Endothelial cell of umbilical vein (primary cell): ENCODE results near the gene CASP12. TPM values are rescaled to one million over a fixed set of nuclear protein-coding genes. Genes with fewer than 3 reads are reported as not detected.

Experiments used
- BruUV-seq: library from RNA; stranded (reverse); fragments of 400-500 nt; replicated peaks from 2 replicates; lab custom pipeline; 2021; lab: Mats Ljungman, UMichigan
- CTCF ChIA-PET: fragments of 300-600, 350-600 bp; sonication (Branson Sonifier 250); formaldehyde crosslinking; loops from one replicate; lab custom pipeline; 2021; ENCODE audit warnings: antibody characterized with exemption, inconsistent platforms; lab: Charles Lee
- POLR2A ChIA-PET: fragments of 300-600, 350-600 bp; sonication (Branson Sonifier 250); formaldehyde crosslinking; loops from one replicate; lab custom pipeline; 2021; ENCODE audit warnings: antibody characterized with exemption, inconsistent platforms; lab: Charles Lee
- DNase-seq: peaks from one replicate; pipeline ENCODE4 v3.0.0-alpha.2; 2011; ENCODE audit warnings: low read depth, low spot score
- FAIRE-seq: peaks from 2 replicates; lab custom pipeline; 2011; peaks lifted over from hg19 to GRCh38; lab: Jason Lieb, UNC
- H2AFZ ChIP-seq: 2 replicates; pipeline ENCODE4 v1.6.0; 2012; ENCODE audit warnings: low read depth, low read length, control low read depth, inconsistent platforms
- H3K27ac ChIP-seq: 2 replicates; pipeline ENCODE4 v1.5.1; 2011; ENCODE audit warnings: low read depth, mild to moderate bottlenecking, control low read depth, low read length, moderate library complexity; ENCODE audit not compliant: insufficient read depth
- H3K27me3 ChIP-seq, 2 experiments: 2 replicates each; pipeline versions ENCODE4 v1.6.0 to v1.6.1; 2011; ENCODE audit warnings: low read length in 2 of 2, mixed read lengths in 1 of 2; ENCODE audit not compliant: control insufficient read depth in 2 of 2, insufficient read depth in 2 of 2
- H3K36me3 ChIP-seq, 2 experiments: 2 replicates in 1 of 2; 3 replicates in 1 of 2; pipeline ENCODE4 v1.5.1; 2011; ENCODE audit warnings: low read length in 2 of 2, mild to moderate bottlenecking in 1 of 2, moderate library complexity in 1 of 2; ENCODE audit not compliant: control insufficient read depth in 2 of 2, insufficient read depth in 2 of 2; ENCODE audit errors: extremely low read depth in 1 of 2
- H3K4me1 ChIP-seq: 3 replicates; pipeline ENCODE4 v1.5.1; 2011; ENCODE audit warnings: mild to moderate bottlenecking, low read length; ENCODE audit not compliant: control insufficient read depth, insufficient read depth; ENCODE audit errors: extremely low read depth
- H3K4me2 ChIP-seq: 2 replicates; pipeline ENCODE4 v1.6.1; 2011; ENCODE audit warnings: low read length, control low read depth, mixed read lengths; ENCODE audit not compliant: insufficient read depth
- H3K4me3 ChIP-seq, 3 experiments: fragments of 200-600 bp in 1 of 3; sonication (generic), shearing (Covaris generic) in 1 of 3; replicated peaks in 1 of 3; 2 replicates each; pipeline ENCODE4 v1.5.1; 2011 to 2016; ENCODE audit warnings: control low read depth in 3 of 3, low read length in 3 of 3, mild to moderate bottlenecking in 2 of 3, inconsistent platforms in 1 of 3, low read depth in 1 of 3, moderate library complexity in 1 of 3; ENCODE audit not compliant: insufficient read depth in 1 of 3
- H3K79me2 ChIP-seq: 2 replicates; pipeline ENCODE4 v1.6.0; 2012; ENCODE audit warnings: low read length, inconsistent platforms; ENCODE audit not compliant: control insufficient read depth, insufficient read depth
- H3K9ac ChIP-seq: replicated peaks from 2 replicates; pipeline ENCODE3; 2011; ENCODE audit warnings: low read length, control low read depth; ENCODE audit not compliant: insufficient read depth; ENCODE audit errors: extremely low read depth
- H3K9me1 ChIP-seq: replicated peaks from 3 replicates; pipeline ENCODE4 v1.6.0; 2011; ENCODE audit warnings: mild to moderate bottlenecking, low read length; ENCODE audit not compliant: control insufficient read depth, insufficient read depth; ENCODE audit errors: extremely low read depth
- H3K9me3 ChIP-seq: replicated peaks from 2 replicates; pipeline ENCODE4 v1.5.1; 2012; ENCODE audit warnings: low read length, inconsistent platforms; ENCODE audit not compliant: control insufficient read depth, insufficient read depth
- H4K20me1 ChIP-seq: replicated peaks from 2 replicates; pipeline ENCODE3; 2011; ENCODE audit warnings: mild to moderate bottlenecking, low read length; ENCODE audit not compliant: control insufficient read depth, insufficient read depth; ENCODE audit errors: extremely low read depth
- EZH2 ChIP-seq: IDR thresholded peaks from 2 replicates; pipeline ENCODE4 v1.6.1; 2012; ENCODE audit warnings: borderline replicate concordance, low read depth, mild to moderate bottlenecking, moderate library complexity, low read length, inconsistent platforms; ENCODE audit not compliant: severe bottlenecking
- FOS ChIP-seq: IDR thresholded peaks from 2 replicates; pipeline ENCODE4 v1.6.1; 2011; ENCODE audit warnings: mild to moderate bottlenecking, low read length, moderate library complexity, borderline replicate concordance; ENCODE audit not compliant: insufficient read depth
- GATA2 ChIP-seq: IDR thresholded peaks from 2 replicates; pipeline ENCODE4 v1.7.0; 2011; ENCODE audit warnings: low read depth, mild to moderate bottlenecking, moderate library complexity, mixed read lengths, low read length; ENCODE audit not compliant: insufficient read length, insufficient read depth
- JUN ChIP-seq: IDR thresholded peaks from 2 replicates; pipeline ENCODE4 v1.6.1; 2011; ENCODE audit warnings: borderline replicate concordance, low read depth; ENCODE audit not compliant: insufficient read length, insufficient read depth
- MYC ChIP-seq: IDR thresholded peaks from one replicate; pipeline ENCODE4 v1.6.1; 2011; ENCODE audit warnings: mild to moderate bottlenecking, low read depth, low read length
- POLR2A ChIP-seq: IDR thresholded peaks from 2 replicates; pipeline ENCODE4 v1.6.1; 2012; ENCODE audit warnings: low read depth, mild to moderate bottlenecking, control low read depth, low read length
- POLR2AphosphoS5 ChIP-seq: IDR thresholded peaks from 2 replicates; pipeline ENCODE4 v1.6.1; 2012; ENCODE audit warnings: low read depth, mild to moderate bottlenecking, control low read depth, low read length, moderate library complexity; ENCODE audit not compliant: insufficient read depth
- dilution Hi-C: fragments of 300-500 bp; cut with MboI; formaldehyde crosslinking; loops from one replicate; pipeline ENCODE4 v1.15.0; 2019; ENCODE audit warnings: low sequenced_read_pairs; ENCODE audit not compliant: extremely low pct_ligation_motif_present
- intact Hi-C: fragments of 100-400 bp; cut with micrococcal nuclease; formaldehyde crosslinking; loops from one replicate; pipeline ENCODE4 v1.10.0; 2022
- polyA plus RNA-seq, 4 experiments: library from polyadenylated mRNA; depleted of rRNA in 3 of 4; stranded (reverse) in 3 of 4; unstranded in 1 of 4; fragments of >200 nt; gene quantifications; 2 replicates each; pipeline versions ENCODE4 v1.2.1 to v1.2.3, GENCODE V29; 2011 to 2012; ENCODE audit warnings: missing spikeins in 1 of 4
- total RNA-seq: library from RNA; stranded (reverse); gene quantifications from 2 replicates; pipeline ENCODE4 v1.2.3, GENCODE V29; 2021
- TF ChIP-seq, protein P1 (sequence below): IDR thresholded peaks from 2 replicates; pipeline ENCODE4 v1.6.1; 2011; ENCODE audit not compliant: insufficient read depth, insufficient read length
- TF ChIP-seq, protein P2 (sequence below), 2 donors: IDR thresholded peaks; 1 replicate in 1 of 2; 2 replicates in 1 of 2; pipeline ENCODE4 v1.5.1; 2011; ENCODE audit warnings: low read length in 2 of 2, mild to moderate bottlenecking in 2 of 2, moderate library complexity in 2 of 2, control low read depth in 1 of 2, inconsistent platforms in 1 of 2, low read depth in 1 of 2; ENCODE audit not compliant: insufficient read depth in 1 of 2; ENCODE audit errors: extremely low read depth in 1 of 2

CASP12 gene
- total and polyA plus RNA-seq, 2 donors (not counting 3 experiments of a cell fraction or from before 2014, with no cell fraction given) = 1.4 to 3.9 TPM

DNA sequence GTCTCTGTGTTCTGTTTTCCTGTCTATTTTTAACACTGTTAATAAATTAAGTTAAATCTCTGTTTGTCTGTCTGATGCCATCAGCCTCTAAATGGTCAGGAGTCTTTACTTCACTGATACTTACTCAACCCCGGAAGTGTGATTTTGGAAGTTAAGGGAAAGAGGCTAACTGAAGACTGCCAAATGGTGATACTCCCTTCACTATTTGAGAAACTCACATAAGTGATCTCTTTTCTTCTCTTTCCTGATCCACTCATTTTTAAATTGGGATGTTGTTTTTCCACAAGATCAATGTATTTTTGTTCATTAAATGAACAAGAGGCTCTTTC lies 389 bp upstream of the CASP12 start:
- peak overlapping the region; percentile 64 for H3K4me2 ChIP-seq

More for the DNA sequence above, 389 bp upstream of the CASP12 start:
- Histone ChIP-seq H3K27me3 (no peaks in the 10 kb centered on the region), H3K9me1 (no peaks in the 10 kb centered on the region), H2AFZ (peak overlapping the region; percentile 93), H3K9me3 (no peaks in the 10 kb centered on the region), H3K27ac (peak overlapping the region; percentile 74), H3K4me3 (peak overlapping the region in 1 of 3 experiments; percentile 41), H3K36me3 (no peaks in the 10 kb centered on the region), H4K20me1 (no peaks in the 10 kb centered on the region), H3K9ac (peak overlapping the region; percentile 62), H3K79me2 (no peaks in the 10 kb centered on the region), H3K4me1 (peaks cover 25% of the 10 kb centered on the region)
- intact Hi-C loops (loop anchor here (1.0 to 5.0 kb wide), 6 partner anchors 20 to 1274 kb away; partner anchors contain the start of gene CASP4), dilution Hi-C loops (no loop called here)
- no peak for TF ChIP-seq MYC
- TF ChIP-seq JUN = no peak
- no peak for TF ChIP-seq FOS
- TF ChIP-seq, protein P1, sequence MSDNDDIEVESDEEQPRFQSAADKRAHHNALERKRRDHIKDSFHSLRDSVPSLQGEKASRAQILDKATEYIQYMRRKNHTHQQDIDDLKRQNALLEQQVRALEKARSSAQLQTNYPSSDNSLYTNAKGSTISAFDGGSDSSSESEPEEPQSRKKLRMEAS = no peak
- TF ChIP-seq POLR2A = no peak
- TF ChIP-seq EZH2 = no peak
- TF ChIP-seq, protein P2, sequence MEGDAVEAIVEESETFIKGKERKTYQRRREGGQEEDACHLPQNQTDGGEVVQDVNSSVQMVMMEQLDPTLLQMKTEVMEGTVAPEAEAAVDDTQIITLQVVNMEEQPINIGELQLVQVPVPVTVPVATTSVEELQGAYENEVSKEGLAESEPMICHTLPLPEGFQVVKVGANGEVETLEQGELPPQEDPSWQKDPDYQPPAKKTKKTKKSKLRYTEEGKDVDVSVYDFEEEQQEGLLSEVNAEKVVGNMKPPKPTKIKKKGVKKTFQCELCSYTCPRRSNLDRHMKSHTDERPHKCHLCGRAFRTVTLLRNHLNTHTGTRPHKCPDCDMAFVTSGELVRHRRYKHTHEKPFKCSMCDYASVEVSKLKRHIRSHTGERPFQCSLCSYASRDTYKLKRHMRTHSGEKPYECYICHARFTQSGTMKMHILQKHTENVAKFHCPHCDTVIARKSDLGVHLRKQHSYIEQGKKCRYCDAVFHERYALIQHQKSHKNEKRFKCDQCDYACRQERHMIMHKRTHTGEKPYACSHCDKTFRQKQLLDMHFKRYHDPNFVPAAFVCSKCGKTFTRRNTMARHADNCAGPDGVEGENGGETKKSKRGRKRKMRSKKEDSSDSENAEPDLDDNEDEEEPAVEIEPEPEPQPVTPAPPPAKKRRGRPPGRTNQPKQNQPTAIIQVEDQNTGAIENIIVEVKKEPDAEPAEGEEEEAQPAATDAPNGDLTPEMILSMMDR (IDR thresholded peaks at IDR 0.05; ENCODE audit: extremely low read depth in 1 of 2, insufficient read depth in 1 of 2, low read depth in 1 of 2, low read length in 2 of 2) = no peak
- TF ChIP-seq GATA2 = no peak
- TF ChIP-seq POLR2AphosphoS5 = no peak
- BruUV-seq = no TSS peak
- FAIRE-seq (peak; percentile 48), DNase-seq (no peak)
- ChIA-PET POLR2A (no interaction called here), CTCF (interaction anchor here (0.9 to 1.2 kb wide), 4 partner anchors 18 to 1022 kb away, joined by 3 read pairs; partner anchors contain the start of gene CASP4)
